A673 (cell line): ENCODE results near the gene TFPI. TPM values are rescaled to one million over a fixed set of nuclear protein-coding genes. Genes with fewer than 3 reads are reported as not detected.
"Not testable (repeated sequence)": the region's sequence is repeated elsewhere in the genome, so short reads cannot be mapped to it uniquely, and the experiment has no call there.

ENCODE experiments used
- BruUV-seq: library from RNA; stranded (reverse); fragments of 400-500 nt; replicated peaks from 2 replicates; lab custom pipeline; 2021; lab: Mats Ljungman, UMichigan
- CTCF ChIA-PET: fragments of 300-600 bp; sonication (Branson Sonifier 250); formaldehyde crosslinking; loops from one replicate; lab custom pipeline; 2022; ENCODE audit warnings: antibody characterized with exemption; lab: Charles Lee
- POLR2A ChIA-PET: fragments of 300-600 bp; sonication (Branson Sonifier 250); formaldehyde crosslinking; loops from one replicate; lab custom pipeline; 2022; ENCODE audit warnings: antibody characterized with exemption; ENCODE audit not compliant: low non-redundant PET; lab: Charles Lee
- DNase-seq: peaks from one replicate; pipeline ENCODE4 v3.0.0-alpha.2; 2015; ENCODE audit warnings: low spot score
- H3K27ac ChIP-seq: fragments of 200-600 bp; sonication (generic); 2 replicates; pipeline ENCODE4 v1.5.1; 2016; ENCODE audit warnings: mixed run types, low read depth, mild to moderate bottlenecking, mixed read lengths, antibody characterized with exemption, low read length; ENCODE audit not compliant: poor library complexity, severe bottlenecking
- H3K27me3 ChIP-seq: fragments of 200-600 bp; sonication (generic); replicated peaks from 2 replicates; pipeline ENCODE4 v1.6.1; 2017; ENCODE audit warnings: mixed run types, low read depth, mild to moderate bottlenecking, mixed read lengths, antibody characterized with exemption, low read length; ENCODE audit not compliant: insufficient read depth, poor library complexity
- H3K36me3 ChIP-seq: fragments of 200-600 bp; sonication (generic); 2 replicates; pipeline ENCODE4 v1.6.1; 2016; ENCODE audit warnings: mixed run types, mild to moderate bottlenecking, mixed read lengths, antibody characterized with exemption, low read length; ENCODE audit not compliant: insufficient read depth, poor library complexity, severe bottlenecking
- H3K4me1 ChIP-seq: fragments of 200-600 bp; sonication (generic); 2 replicates; pipeline ENCODE4 v1.6.1; 2017; ENCODE audit warnings: mixed run types, mild to moderate bottlenecking, mixed read lengths, antibody characterized with exemption, low read length; ENCODE audit not compliant: insufficient read depth, poor library complexity, severe bottlenecking
- H3K4me3 ChIP-seq: fragments of 200-600 bp; sonication (generic); 2 replicates; pipeline ENCODE4 v1.5.1; 2016; ENCODE audit warnings: low read depth, mixed run types, mild to moderate bottlenecking, mixed read lengths, low read length; ENCODE audit not compliant: poor library complexity, severe bottlenecking
- H3K9me3 ChIP-seq: fragments of 200-600 bp; sonication (generic); 2 replicates; pipeline ENCODE4 v1.6.1; 2016; ENCODE audit warnings: mixed run types, low read depth, mild to moderate bottlenecking, mixed read lengths, antibody characterized with exemption, low read length; ENCODE audit not compliant: poor library complexity, severe bottlenecking
- EZH2 ChIP-seq: fragments of 200-600 bp; sonication (generic); IDR thresholded peaks from 2 replicates; pipeline ENCODE4 v1.6.1; 2017; ENCODE audit warnings: borderline replicate concordance, low read depth, mild to moderate bottlenecking, mixed read lengths, antibody characterized with exemption, low read length; ENCODE audit not compliant: poor library complexity, severe bottlenecking
- intact Hi-C: fragments of 100-400 bp; cut with micrococcal nuclease; formaldehyde crosslinking; loops from one replicate; pipeline ENCODE4 v1.10.0; 2022; ENCODE audit not compliant: unreplicated experiment
- total RNA-seq: library from RNA; stranded (reverse); gene quantifications from 2 replicates; pipeline ENCODE4 v1.2.3, GENCODE V29; 2021
- TF ChIP-seq, protein P1 (sequence below): fragments of 300-800, 200-600 bp; sonication (generic); conservative IDR thresholded peaks from 2 replicates; pipeline ENCODE4 v1.5.1; 2017; ENCODE audit warnings: low read depth, mild to moderate bottlenecking, antibody characterized with exemption, low read length, moderate library complexity, mixed read lengths

The TFPI gene
- total RNA-seq, 1 experiment from 2014 or later: 36.3 TPM

DNA sequence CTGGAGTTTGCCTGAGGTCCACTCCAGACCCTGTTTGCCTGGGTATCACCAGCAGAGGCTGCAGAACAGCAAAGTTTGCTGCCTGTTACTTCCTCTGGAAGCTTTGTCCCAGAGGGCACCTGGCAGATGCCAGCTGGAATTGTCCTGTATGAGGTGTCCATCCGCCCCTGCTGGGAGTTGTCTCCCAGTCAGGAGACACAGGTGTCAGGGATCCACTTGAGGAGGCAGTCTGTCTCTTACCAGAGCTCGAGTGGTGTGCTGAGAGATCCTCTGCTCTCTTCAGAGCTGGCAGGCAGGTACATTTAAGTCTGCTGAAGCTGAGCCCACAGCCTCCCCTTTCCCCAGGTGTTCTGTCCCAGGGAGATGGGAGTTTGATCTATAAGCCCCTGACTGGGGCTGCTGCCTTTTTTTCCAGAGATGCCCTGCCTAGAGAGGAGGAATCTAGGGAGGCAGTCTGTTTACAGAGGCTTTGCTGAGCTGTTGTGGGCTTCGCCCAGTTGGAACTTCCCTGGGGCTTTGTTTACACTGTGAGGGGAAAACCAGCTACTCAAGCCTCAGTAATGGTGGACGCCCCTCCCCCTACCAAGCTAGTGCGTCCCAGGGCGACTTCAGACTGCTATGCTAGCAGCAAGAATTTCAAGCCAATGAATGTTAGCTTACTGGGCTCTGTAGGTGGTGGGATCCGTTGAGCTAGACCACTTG is 34.7 kb downstream of the TFPI start:
- no peak overlapping the region for H3K27ac ChIP-seq
- no peaks in the 10 kb centered on the region for H3K27me3 ChIP-seq
- peaks cover 3% of the 10 kb centered on the region for H3K4me1 ChIP-seq
- TF ChIP-seq EZH2: no peak
- TF ChIP-seq, protein P1, sequence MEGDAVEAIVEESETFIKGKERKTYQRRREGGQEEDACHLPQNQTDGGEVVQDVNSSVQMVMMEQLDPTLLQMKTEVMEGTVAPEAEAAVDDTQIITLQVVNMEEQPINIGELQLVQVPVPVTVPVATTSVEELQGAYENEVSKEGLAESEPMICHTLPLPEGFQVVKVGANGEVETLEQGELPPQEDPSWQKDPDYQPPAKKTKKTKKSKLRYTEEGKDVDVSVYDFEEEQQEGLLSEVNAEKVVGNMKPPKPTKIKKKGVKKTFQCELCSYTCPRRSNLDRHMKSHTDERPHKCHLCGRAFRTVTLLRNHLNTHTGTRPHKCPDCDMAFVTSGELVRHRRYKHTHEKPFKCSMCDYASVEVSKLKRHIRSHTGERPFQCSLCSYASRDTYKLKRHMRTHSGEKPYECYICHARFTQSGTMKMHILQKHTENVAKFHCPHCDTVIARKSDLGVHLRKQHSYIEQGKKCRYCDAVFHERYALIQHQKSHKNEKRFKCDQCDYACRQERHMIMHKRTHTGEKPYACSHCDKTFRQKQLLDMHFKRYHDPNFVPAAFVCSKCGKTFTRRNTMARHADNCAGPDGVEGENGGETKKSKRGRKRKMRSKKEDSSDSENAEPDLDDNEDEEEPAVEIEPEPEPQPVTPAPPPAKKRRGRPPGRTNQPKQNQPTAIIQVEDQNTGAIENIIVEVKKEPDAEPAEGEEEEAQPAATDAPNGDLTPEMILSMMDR: no peak
- H3K9me3 ChIP-seq: peaks cover 8% of the 10 kb centered on the region
- H3K36me3 ChIP-seq: peaks cover 24% of the 10 kb centered on the region
- intact Hi-C loops: no loop called here
- no peak for DNase-seq
- ChIA-PET POLR2A (no interaction called here), CTCF (interaction anchor here (1.1 kb wide), 1 partner anchor 20 kb away, joined by 3 read pairs; no protein-coding TSS in a partner anchor)
- H3K4me3 ChIP-seq: no peak overlapping the region
- BruUV-seq: no TSS peak

DNA sequence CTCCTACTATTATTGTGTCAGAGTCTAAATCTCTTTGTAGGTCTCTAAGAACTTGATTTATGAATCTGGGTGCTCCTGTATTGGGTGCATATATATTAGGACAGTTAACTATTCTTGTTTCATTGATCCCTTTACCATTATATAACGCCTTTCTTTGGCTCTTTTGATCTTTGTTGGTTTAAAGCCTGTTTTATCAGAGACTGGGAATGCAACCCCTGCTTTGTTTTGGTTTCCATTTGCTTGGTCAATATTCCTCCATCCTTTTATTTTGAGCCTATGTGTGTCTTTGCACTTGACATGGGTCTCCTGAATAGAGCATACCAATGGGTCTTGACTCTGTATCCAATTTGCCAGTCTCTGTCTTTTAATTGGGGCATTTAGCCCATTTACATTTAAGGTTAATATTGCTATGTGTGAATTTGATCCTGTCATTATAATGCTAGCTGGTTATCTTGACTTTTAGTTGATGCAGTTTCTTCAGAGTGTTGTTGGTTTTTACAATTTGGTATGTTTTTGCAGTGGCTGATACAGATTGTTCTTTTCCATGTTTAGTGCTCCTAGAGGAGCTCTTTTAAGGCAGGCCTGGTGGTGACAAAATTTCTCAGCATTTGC is 36.4 kb downstream of the TFPI start:
- H3K4me1 ChIP-seq, DNase-seq, CTCF ChIA-PET, H3K4me3 ChIP-seq, H3K27me3 ChIP-seq, BruUV-seq, intact Hi-C loops, POLR2A ChIA-PET, H3K9me3 ChIP-seq, H3K27ac ChIP-seq: not testable (repeated sequence)
- H3K36me3 ChIP-seq: peaks cover 24% of the 10 kb centered on the region

DNA sequence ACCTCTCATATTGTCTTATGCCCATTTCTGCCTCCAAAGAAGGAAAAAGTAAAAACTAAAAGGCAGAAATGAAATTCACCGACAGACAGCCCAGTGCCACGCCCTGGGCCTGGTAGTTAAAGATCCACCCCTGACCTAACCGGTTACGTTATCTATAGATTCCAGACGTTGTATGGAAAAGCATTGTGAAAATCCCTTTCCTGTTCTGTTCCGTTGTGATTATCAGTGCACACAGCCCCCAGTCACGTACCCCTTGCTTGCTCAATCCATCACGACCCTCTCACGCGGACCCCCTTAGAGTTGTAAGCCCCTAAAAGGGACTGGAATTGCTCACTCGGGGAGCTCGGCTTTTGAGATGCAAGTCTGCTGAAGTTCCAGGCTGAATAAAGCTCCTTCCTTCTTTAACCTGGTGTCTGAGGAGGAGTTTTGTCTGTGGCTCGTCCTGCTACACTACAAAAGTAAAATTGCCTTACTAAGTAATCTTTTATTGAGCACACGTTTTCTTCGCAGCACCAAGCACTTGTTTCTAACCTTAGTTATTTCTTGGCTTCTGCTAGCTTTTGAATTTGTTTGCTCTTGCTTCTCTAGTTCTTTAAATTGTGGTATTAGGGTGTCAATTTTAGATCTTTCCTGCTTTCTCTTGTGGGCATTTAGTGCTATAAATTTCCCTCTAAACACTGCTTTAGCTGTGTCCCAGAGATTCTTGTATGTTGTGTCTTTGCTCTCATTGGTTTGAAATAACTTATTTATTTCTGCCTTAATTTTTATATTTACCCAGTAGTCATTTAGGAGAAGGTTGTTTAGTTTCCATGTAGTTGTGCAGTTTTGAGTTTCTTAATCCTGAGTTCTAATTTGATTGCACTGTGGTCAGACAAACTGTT is 37.4 kb downstream of the TFPI start:
- intact Hi-C loops, H3K4me1 ChIP-seq, H3K4me3 ChIP-seq, H3K9me3 ChIP-seq, CTCF ChIA-PET, POLR2A ChIA-PET, H3K27me3 ChIP-seq, DNase-seq, BruUV-seq, H3K27ac ChIP-seq: not testable (repeated sequence)
- H3K36me3 ChIP-seq: peaks cover 18% of the 10 kb centered on the region

DNA sequence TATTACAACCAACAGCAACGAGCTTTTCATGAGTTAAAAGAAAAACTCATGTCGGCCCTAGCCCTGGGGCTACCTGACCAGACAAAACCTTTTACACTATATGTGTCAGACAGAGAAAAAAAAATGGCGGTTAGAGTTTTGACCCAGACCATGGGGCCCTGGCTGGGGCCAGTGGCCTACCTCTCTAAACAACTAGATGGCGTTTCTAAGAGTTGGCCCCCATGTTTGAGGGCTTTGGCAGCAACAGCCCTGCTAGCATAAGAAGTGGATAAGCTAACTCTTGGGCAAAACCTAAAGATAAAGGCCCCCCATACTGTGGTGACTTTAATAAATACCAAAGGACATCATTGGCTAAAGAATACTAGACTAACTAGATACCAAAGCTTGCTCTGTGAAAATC is 39.3 kb downstream of the TFPI start:
- H3K4me1 ChIP-seq: no peaks in the 10 kb centered on the region
- H3K27ac ChIP-seq: no peak overlapping the region
- H3K9me3 ChIP-seq: no peaks in the 10 kb centered on the region
- intact Hi-C loops: no loop called here
- CTCF ChIA-PET: no interaction called here
- H3K27me3 ChIP-seq: no peaks in the 10 kb centered on the region
- peaks cover 8% of the 10 kb centered on the region for H3K36me3 ChIP-seq
- no TSS peak for BruUV-seq
- H3K4me3 ChIP-seq: no peak overlapping the region
- no peak for DNase-seq
- TF ChIP-seq, protein P1: no peak
- no peak for TF ChIP-seq EZH2
- POLR2A ChIA-PET: no interaction called here

DNA sequence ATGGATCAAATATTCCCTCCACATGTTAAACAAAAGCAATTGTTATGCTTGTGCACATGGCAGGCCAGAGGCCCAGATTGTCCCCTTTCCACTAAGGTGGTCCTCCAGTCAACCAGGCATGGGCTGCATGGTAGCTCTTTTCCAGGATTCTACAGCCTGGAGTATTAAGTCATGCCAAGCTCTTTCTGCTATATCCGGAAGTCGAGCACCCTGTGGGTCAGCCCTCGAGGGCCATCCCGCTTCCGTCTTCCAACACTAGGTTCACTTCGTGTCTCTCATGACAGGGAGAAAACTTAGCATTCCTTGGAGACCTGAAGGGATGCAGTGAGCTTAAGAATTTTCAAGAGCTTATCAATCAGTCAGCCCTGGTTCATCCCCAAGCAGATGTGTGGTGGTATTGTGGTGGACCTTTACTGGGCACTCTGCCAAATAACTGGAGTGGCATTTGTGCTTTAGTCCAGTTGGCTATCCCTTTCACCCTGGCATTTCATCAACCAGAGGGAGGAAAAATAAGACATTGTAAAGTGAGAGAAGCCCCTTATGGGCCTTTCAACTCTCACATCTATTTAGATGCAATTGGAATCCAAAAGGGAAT is 39.9 kb downstream of the TFPI start:
- H3K4me1 ChIP-seq, BruUV-seq, intact Hi-C loops, DNase-seq, POLR2A ChIA-PET, H3K4me3 ChIP-seq, H3K27me3 ChIP-seq, H3K9me3 ChIP-seq, H3K27ac ChIP-seq, H3K36me3 ChIP-seq, CTCF ChIA-PET: not testable (repeated sequence)
